Islet of Langerhans (tissue), 1 donor: Measurements from ENCODE around the gene STAT6.

Source experiments
- FAIRE-seq: peaks from one replicate; lab custom pipeline; 2011; peaks lifted over from hg19 to GRCh38; lab: Jason Lieb, UNC

Gene STAT6

GRCh38 chr12:57047981-57048380, 63.2 kb downstream of the STAT6 start:
- FAIRE-seq: no peak

- no peak for FAIRE-seq
These were observed 63.9 kb downstream of the STAT6 start for GRCh38 chr12:57046947-57047890.

- no peak for FAIRE-seq
These were observed 64.9 kb downstream of the STAT6 start for GRCh38 chr12:57046086-57046791.
